HEK293 (cell line): ENCODE results near the gene KRTAP10-10.
"Not testable (repeated sequence)": the region's sequence is repeated elsewhere in the genome, so short reads cannot be mapped to it uniquely, and the experiment has no call there.

ENCODE experiments used
- CTCF ChIA-PET: fragments of 350-600 bp; formaldehyde crosslinking; extraction: SDS; loops from one replicate; lab custom pipeline; 2021; ENCODE audit warnings: antibody characterized with exemption; lab: Yijun Ruan, JAX
- POLR2A ChIA-PET: fragments of 300-600 bp; formaldehyde crosslinking; extraction: SDS; loops from one replicate; lab custom pipeline; 2020; ENCODE audit warnings: antibody characterized with exemption, inconsistent platforms; lab: Yijun Ruan, JAX
- H3K27ac ChIP-seq: fragments of 200-500 bp; sonication (Bioruptor generic); 2 replicates; pipeline ENCODE4 v1.5.1; 2014; ENCODE audit warnings: low read depth, low read length, control low read depth, inconsistent platforms; ENCODE audit errors: extremely low read depth
- H3K36me3 ChIP-seq, 2 experiments: fragments of 200-500 bp in 1 of 2; sonication (Bioruptor generic) in 1 of 2; 1 replicate in 1 of 2; 2 replicates in 1 of 2; pipeline ENCODE4 v1.5.1; 2014 to 2017; ENCODE audit warnings: inconsistent platforms in 2 of 2, low read length in 2 of 2; ENCODE audit not compliant: control insufficient read depth in 2 of 2, insufficient read depth in 1 of 2
- H3K4me1 ChIP-seq: fragments of 200-500 bp; sonication (Bioruptor generic); 2 replicates; pipeline ENCODE4 v1.5.1; 2014; ENCODE audit warnings: mild to moderate bottlenecking, low read length, inconsistent platforms; ENCODE audit not compliant: control insufficient read depth, insufficient read depth
- H3K4me3 ChIP-seq: 2 replicates; pipeline ENCODE4 v1.5.1; 2011; ENCODE audit warnings: low read depth, mild to moderate bottlenecking, control low read depth, low read length, moderate library complexity
- H3K9me3 ChIP-seq: fragments of 200-500 bp; sonication (Bioruptor generic); 2 replicates; pipeline ENCODE4 v1.5.1; 2014; ENCODE audit warnings: low read depth, low read length, inconsistent platforms; ENCODE audit not compliant: control insufficient read depth, insufficient read depth
- KLF1 ChIP-seq: fragments of 450-650 bp; formaldehyde crosslinking; IDR thresholded peaks from 2 replicates; pipeline ENCODE4 v1.5.1; 2016; ENCODE audit warnings: missing biosample characterization, missing genetic modification characterization
- KLF10 ChIP-seq: fragments of 450-650 bp; IDR thresholded peaks from 2 replicates; pipeline ENCODE4 v1.5.1; 2018; ENCODE audit warnings: missing biosample characterization, mild to moderate bottlenecking, missing genetic modification characterization
- MEIS1 ChIP-seq: sonication (generic); formaldehyde crosslinking; IDR thresholded peaks from 2 replicates; pipeline ENCODE4 v1.8.1; 2022; ENCODE audit warnings: missing genetic modification reagents, mild to moderate bottlenecking, borderline replicate concordance
- REST ChIP-seq: fragments of 450-650 bp; formaldehyde crosslinking; IDR thresholded peaks from 2 replicates; pipeline ENCODE4 v1.5.1; 2016; ENCODE audit warnings: missing biosample characterization, missing genetic modification characterization
- SCRT2 ChIP-seq: fragments of 450-650 bp; formaldehyde crosslinking; IDR thresholded peaks from 2 replicates; pipeline ENCODE4 v1.5.1; 2016; ENCODE audit warnings: missing biosample characterization, missing genetic modification characterization
- ZBTB17 ChIP-seq: fragments of 450-650 bp; formaldehyde crosslinking; IDR thresholded peaks from 2 replicates; pipeline ENCODE4 v1.5.1; 2016; ENCODE audit warnings: missing biosample characterization, missing genetic modification characterization
- ZBTB20 ChIP-seq: fragments of 450-650 bp; formaldehyde crosslinking; IDR thresholded peaks from 2 replicates; pipeline ENCODE4 v1.5.1; 2016; ENCODE audit warnings: missing biosample characterization, missing genetic modification characterization
- ZFP37 ChIP-seq: fragments of 450-650 bp; formaldehyde crosslinking; IDR thresholded peaks from 2 replicates; pipeline ENCODE4 v1.5.1; 2016; ENCODE audit warnings: missing biosample characterization, missing genetic modification characterization
- ZIC2 ChIP-seq: fragments of 450-650 bp; formaldehyde crosslinking; IDR thresholded peaks from 2 replicates; pipeline ENCODE4 v1.5.1; 2016; ENCODE audit warnings: missing biosample characterization, missing genetic modification characterization
- ZNF223 ChIP-seq: fragments of 450-650 bp; formaldehyde crosslinking; IDR thresholded peaks from 2 replicates; pipeline ENCODE4 v1.5.1; 2016; ENCODE audit warnings: missing biosample characterization, missing genetic modification characterization
- ZNF248 ChIP-seq: fragments of 450-650 bp; formaldehyde crosslinking; IDR thresholded peaks from 2 replicates; pipeline ENCODE4 v1.5.1; 2017; ENCODE audit warnings: missing biosample characterization, missing genetic modification characterization
- ZNF514 ChIP-seq: fragments of 450-650 bp; formaldehyde crosslinking; IDR thresholded peaks from 2 replicates; pipeline ENCODE4 v1.5.1; 2016; ENCODE audit warnings: missing biosample characterization, missing genetic modification characterization
- ZNF560 ChIP-seq: fragments of 450-650 bp; formaldehyde crosslinking; IDR thresholded peaks from 2 replicates; pipeline ENCODE4 v1.5.1; 2017; ENCODE audit warnings: missing biosample characterization, missing genetic modification characterization, borderline replicate concordance
- ZNF596 ChIP-seq: fragments of 450-650 bp; IDR thresholded peaks from 2 replicates; pipeline ENCODE4 v1.5.0; 2018; ENCODE audit warnings: missing biosample characterization, mild to moderate bottlenecking, missing genetic modification characterization, moderate library complexity
- ZNF660 ChIP-seq: fragments of 450-650 bp; IDR thresholded peaks from 2 replicates; pipeline ENCODE4 v1.5.1; 2018; ENCODE audit warnings: missing biosample characterization, mild to moderate bottlenecking, missing genetic modification characterization
- ZNF701 ChIP-seq: fragments of 450-650 bp; formaldehyde crosslinking; IDR thresholded peaks from 2 replicates; pipeline ENCODE4 v1.5.1; 2016; ENCODE audit warnings: missing biosample characterization, missing genetic modification characterization
- TF ChIP-seq, protein P1 (sequence below): fragments of 450-650 bp; formaldehyde crosslinking; optimal IDR thresholded peaks from 2 replicates; pipeline ENCODE3; 2016; ENCODE audit warnings: missing biosample characterization, mild to moderate bottlenecking, missing genetic modification characterization

The KRTAP10-10 gene

GRCh38 chr21:44599264-44600029, 37.7 kb upstream of the KRTAP10-10 start:
- H3K4me3 ChIP-seq = no peak overlapping the region
- H3K27ac ChIP-seq = no peak overlapping the region
- CTCF ChIA-PET = interaction anchor here (0.5 to 0.9 kb wide), 4 partner anchors 44 to 1144 kb away, joined by 3 read pairs; no protein-coding TSS in a partner anchor
- TF ChIP-seq ZBTB20 (tag by site-specific recombination) (no peak), REST (tag by site-specific recombination) (no peak), ZNF701 (tag by site-specific recombination) (no peak), ZNF223 (no peak), ZNF560 (tag by site-specific recombination) (no peak), ZNF660 (tag by site-specific recombination) (no peak), KLF10 (tag by site-specific recombination) (no peak)
- TF ChIP-seq, protein P1, sequence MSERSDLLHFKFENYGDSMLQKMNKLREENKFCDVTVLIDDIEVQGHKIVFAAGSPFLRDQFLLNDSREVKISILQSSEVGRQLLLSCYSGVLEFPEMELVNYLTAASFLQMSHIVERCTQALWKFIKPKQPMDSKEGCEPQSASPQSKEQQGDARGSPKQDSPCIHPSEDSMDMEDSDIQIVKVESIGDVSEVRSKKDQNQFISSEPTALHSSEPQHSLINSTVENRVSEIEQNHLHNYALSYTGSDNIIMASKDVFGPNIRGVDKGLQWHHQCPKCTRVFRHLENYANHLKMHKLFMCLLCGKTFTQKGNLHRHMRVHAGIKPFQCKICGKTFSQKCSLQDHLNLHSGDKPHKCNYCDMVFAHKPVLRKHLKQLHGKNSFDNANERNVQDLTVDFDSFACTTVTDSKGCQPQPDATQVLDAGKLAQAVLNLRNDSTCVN (tag by site-specific recombination) = no peak
- POLR2A ChIA-PET = no interaction called here
- H3K36me3 ChIP-seq = no peaks in the 10 kb centered on the region
- no peaks in the 10 kb centered on the region for H3K4me1 ChIP-seq
- no peaks in the 10 kb centered on the region for H3K9me3 ChIP-seq

DNA sequence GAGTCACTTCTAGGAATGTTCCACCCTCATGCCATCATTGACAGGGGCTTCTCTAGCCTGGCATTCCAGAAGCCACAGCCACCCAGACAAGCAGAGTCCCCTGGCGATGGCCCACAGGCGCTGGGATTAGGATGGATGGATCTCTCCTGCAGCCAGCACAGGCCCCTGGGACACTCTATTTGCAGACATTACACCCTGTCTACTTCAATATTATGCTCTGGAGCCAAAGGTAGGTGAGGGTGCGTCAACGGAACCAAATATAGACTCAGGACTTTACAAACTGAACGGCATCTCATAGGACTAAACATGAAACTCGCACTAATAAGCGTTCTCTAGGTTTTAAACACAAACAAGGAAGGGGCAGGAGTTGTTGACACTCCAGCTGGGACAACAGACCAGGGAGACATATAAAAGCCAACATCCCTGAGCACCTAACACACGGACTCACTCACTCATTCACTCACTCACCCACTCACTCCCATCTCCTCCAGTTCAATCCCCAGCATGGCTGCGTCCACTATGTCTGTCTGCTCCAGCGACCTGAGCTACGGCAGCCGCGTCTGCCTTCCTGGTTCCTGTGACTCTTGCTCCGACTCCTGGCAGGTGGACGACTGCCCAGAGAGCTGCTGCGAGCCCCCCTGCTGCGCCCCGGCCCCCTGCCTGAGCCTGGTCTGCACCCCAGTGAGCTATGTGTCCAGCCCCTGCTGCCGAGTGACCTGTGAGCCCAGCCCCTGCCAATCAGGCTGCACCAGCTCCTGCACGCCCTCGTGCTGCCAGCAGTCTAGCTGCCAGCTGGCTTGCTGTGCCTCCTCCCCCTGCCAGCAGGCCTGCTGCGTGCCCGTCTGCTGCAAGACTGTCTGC, 36.8 kb upstream of the KRTAP10-10 start, which contains the start of gene KRTAP10-7:
TSS of gene KRTAP10-7 (plus strand) at position 480 of the 861 bp plus-strand sequence. CDS start at position 505, 25 bp downstream.
- H3K36me3 ChIP-seq, H3K4me1 ChIP-seq, H3K9me3 ChIP-seq, POLR2A ChIA-PET, H3K4me3 ChIP-seq, H3K27ac ChIP-seq: not testable (repeated sequence)
- CTCF ChIA-PET = interaction anchor here (0.5 to 0.6 kb wide), 2 partner anchors 525 to 1143 kb away, joined by 3 read pairs; no protein-coding TSS in a partner anchor

DNA sequence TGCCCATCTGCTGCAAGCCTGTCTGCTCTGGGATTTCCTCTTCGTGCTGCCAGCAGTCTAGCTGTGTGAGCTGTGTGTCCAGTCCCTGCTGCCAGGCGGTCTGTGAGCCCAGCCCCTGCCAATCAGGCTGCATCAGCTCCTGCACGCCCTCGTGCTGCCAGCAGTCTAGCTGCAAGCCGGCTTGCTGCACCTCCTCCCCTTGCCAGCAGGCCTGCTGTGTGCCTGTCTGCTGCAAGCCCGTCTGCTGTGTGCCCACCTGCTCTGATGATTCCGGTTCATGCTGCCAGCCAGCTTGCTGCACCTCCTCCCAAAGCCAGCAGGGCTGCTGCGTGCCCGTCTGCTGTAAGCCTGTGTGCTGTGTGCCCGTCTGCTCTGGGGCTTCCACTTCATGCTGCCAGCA, 36.1 kb upstream of the KRTAP10-10 start:
- H3K4me1 ChIP-seq, H3K27ac ChIP-seq, H3K9me3 ChIP-seq, H3K36me3 ChIP-seq, H3K4me3 ChIP-seq, CTCF ChIA-PET, POLR2A ChIA-PET: not testable (repeated sequence)

- POLR2A ChIA-PET = no interaction called here
Observed at GRCh38 chr21:44601596-44602462, 35.3 kb upstream of the KRTAP10-10 start.

More at GRCh38 chr21:44601596-44602462, 35.3 kb upstream of the KRTAP10-10 start:
- Histone ChIP-seq H3K27ac (no peak overlapping the region), H3K4me1 (no peaks in the 10 kb centered on the region), H3K9me3 (no peaks in the 10 kb centered on the region), H3K36me3 (no peaks in the 10 kb centered on the region)
- CTCF ChIA-PET = no interaction called here
- no peak for TF ChIP-seq MEIS1 (CRISPR knock-in tag)
- TF ChIP-seq ZFP37 (tag by site-specific recombination) = no peak
- no peak for TF ChIP-seq ZNF514 (tag by site-specific recombination)
- TF ChIP-seq ZBTB17 (tag by site-specific recombination) = no peak
- TF ChIP-seq ZNF596 = no peak
- peak; percentile 44; the same call in 1 of the 2 replicates for TF ChIP-seq KLF1 (tag by site-specific recombination)
- 0 out of 2 replicates have a peak, but pooled peaks have one; percentile 16 for TF ChIP-seq ZIC2
- TF ChIP-seq SCRT2 = peak; percentile 89
- no peak for TF ChIP-seq ZNF248 (tag by site-specific recombination)
- TF ChIP-seq, all 188 proteins: peak for 3
- H3K4me3 ChIP-seq = no peak overlapping the region
